Sigmoid colon (tissue), 3 donors: ENCODE results near the gene RBM47.

Experiments used
- POLR2A ChIP-seq, 2 donors: fragments of 450-650 bp; IDR thresholded peaks; one replicate each; pipeline ENCODE4 v1.6.1; 2016; ENCODE audit warnings: antibody characterized with exemption in 2 of 2, mild to moderate bottlenecking in 2 of 2, moderate library complexity in 2 of 2
- TF ChIP-seq, protein P1 (sequence below), 4 experiments: fragments of 450-650 bp in 3 of 4; fragments of 200-600 bp in 1 of 4; IDR thresholded peaks; one replicate each; pipeline ENCODE4 v1.5.1; 2016 to 2019; ENCODE audit warnings: antibody characterized with exemption in 4 of 4, mild to moderate bottlenecking in 3 of 4, moderate library complexity in 2 of 4

DNA sequence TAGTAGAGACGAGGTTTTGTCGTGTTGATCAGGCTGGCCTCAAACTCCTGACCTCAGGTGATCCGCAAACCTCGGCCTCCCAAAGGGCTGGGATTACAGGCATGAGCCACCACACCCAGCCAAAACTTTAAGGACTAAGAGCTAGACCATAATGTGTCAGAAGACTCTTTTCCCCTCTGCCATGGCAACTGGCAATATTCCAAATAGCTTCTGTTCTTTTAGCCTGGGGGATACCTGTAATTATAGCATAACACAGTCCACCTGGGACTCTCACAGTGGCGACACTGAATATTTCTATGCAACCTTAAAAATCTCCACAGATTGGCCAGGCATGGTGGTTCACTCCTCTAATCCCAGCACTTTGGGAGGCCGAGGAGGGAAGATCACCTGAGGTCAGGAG is 45.5 kb upstream of the RBM47 start:
- TF ChIP-seq, protein P1, sequence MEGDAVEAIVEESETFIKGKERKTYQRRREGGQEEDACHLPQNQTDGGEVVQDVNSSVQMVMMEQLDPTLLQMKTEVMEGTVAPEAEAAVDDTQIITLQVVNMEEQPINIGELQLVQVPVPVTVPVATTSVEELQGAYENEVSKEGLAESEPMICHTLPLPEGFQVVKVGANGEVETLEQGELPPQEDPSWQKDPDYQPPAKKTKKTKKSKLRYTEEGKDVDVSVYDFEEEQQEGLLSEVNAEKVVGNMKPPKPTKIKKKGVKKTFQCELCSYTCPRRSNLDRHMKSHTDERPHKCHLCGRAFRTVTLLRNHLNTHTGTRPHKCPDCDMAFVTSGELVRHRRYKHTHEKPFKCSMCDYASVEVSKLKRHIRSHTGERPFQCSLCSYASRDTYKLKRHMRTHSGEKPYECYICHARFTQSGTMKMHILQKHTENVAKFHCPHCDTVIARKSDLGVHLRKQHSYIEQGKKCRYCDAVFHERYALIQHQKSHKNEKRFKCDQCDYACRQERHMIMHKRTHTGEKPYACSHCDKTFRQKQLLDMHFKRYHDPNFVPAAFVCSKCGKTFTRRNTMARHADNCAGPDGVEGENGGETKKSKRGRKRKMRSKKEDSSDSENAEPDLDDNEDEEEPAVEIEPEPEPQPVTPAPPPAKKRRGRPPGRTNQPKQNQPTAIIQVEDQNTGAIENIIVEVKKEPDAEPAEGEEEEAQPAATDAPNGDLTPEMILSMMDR (IDR thresholded peaks at IDR 0.05): no peak
- TF ChIP-seq POLR2A (IDR thresholded peaks at IDR 0.05): no peak
